Measurements from ENCODE around the gene ARFRP1. TPM values are rescaled to one million over a fixed set of nuclear protein-coding genes. Genes with fewer than 3 reads are reported as not detected.

Gene ARFRP1
- total and polyA plus RNA-seq, 2 of the 13 experiments (the other 11 are each of a cell fraction or from before 2014, with no cell fraction given), result 32.0 to 51.1 TPM

DNA sequence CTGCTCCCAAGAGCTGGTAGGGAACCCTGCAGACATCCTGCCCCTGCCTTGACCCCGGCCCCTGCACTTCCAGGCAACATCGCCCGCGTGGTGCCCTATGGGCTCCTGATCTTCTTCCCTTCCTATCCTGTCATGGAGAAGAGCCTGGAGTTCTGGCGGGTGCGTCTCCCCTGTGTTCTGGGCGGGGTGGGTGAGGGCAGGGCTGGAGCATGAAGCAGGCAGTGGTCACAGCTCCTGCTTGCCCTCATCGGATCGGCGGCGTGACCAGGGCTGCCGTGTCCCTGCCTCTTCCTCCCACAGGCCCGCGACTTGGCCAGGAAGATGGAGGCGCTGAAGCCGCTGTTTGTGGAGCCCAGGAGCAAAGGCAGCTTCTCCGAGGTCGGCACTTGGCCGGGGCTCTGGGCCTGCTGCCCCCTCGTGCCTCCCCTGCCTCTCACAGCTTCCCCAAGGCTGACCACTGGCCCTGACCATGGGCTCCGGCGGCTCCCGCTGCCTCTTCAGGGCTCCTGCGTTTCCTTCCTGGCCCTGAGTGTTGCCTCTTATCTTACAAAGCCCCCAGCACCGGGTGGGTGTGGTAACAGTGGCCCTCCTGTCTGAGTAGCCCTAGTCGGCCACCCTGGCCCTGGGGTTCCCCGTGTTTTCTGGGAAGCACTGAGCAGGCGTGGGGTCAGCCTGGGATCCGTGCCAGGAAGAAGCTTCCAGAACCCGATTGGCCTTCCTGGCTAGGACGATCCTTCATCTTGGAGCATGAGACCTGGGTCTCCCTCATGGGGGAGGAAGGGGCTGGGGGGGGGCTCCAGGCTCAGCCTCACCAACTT lies 19.3 kb downstream of the ARFRP1 start (continued):
- 0 out of 2 replicates have a peak, but pooled peaks have one; percentile 21 for TF ChIP-seq RBFOX2 (IDR thresholded peaks at IDR 0.05; ENCODE audit: low read depth, low read length)

DNA sequence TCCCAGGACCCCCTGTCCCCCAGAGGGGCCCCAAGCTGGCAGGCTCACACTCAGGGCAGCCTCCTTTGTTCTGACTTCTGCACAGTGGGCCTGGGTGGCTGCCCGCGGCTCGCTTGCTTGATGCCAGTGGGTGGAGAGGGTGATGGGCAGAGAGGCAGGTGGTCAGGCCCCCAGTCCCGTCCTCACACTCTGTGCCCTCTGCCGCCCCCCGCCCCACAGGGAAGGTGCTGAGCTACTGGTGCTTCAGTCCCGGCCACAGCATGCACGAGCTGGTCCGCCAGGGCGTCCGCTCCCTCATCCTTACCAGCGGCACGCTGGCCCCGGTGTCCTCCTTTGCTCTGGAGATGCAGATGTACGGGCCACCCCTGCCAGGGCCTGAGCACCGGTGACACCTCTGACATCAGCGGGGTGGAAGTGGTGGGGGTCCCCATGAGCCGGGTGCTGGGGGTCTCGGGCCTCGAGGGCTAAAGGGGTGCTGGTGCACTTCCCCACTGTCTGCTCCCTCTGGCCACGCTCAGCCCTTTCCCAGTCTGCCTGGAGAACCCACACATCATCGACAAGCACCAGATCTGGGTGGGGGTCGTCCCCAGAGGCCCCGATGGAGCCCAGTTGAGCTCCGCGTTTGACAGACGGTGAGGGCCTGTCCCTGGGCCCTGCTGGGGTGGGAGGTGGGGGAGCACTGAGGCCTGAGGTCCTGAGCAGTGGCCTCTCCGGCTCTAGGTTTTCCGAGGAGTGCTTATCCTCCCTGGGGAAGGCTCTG lies 20.2 kb downstream of the ARFRP1 start:
- H3K4me2 ChIP-seq (ENCODE audit: low read depth, low read length), result no peak overlapping the region
- FAIRE-seq (no peak), DNase-seq (ENCODE audit: low spot score) (no peak), ATAC-seq (no peak)
- H3K36me3 ChIP-seq (replicated peaks in 1 of 2; ENCODE audit: control insufficient read depth in 1 of 2, insufficient read depth in 2 of 2, low read length in 2 of 2), result no peaks in the 10 kb centered on the region
- TF ChIP-seq HNRNPLL (IDR thresholded peaks at IDR 0.05; ENCODE audit: low read depth, low read length, poor library complexity, severe bottlenecking) (peak; percentile 6), SMYD3 (CRISPR knock-in tag; IDR thresholded peaks at IDR 0.05) (no peak), AGO1 (IDR thresholded peaks at IDR 0.05; ENCODE audit: low read depth, low read length, poor library complexity, severe bottlenecking) (peak; percentile 89)
- intact Hi-C loops (cut with micrococcal nuclease; ENCODE audit: unreplicated experiment), result no loop called here
- H3K9ac ChIP-seq (ENCODE audit: insufficient read depth, low read depth, low read length), result no peak overlapping the region
- H3K4me1 ChIP-seq (ENCODE audit: insufficient read depth, low read length), result peaks cover 8% of the 10 kb centered on the region
- in situ Hi-C loops (cut with HindIII; ENCODE audit: extremely low pct_ligation_motif_present, low pct_unique_long_range_greater_than_20kb), result no loop called here
- no peak overlapping the region for H3K4me3 ChIP-seq (replicated peaks in 1 of 3; ENCODE audit: insufficient read depth in 1 of 3, low read depth in 2 of 3, low read length in 3 of 3)
- POLR2A ChIA-PET, result interaction anchor here (1.3 kb wide), 1 partner anchor 29 kb away, joined by 5 read pairs; the partner anchor contains the start of gene RTEL1
- H3K9me3 ChIP-seq (ENCODE audit: low read length), result no peaks in the 10 kb centered on the region
- WGBS (ENCODE audit: low lambda C conversion rate), result 92% methylated on average over 25 of the region's 29 CpGs
- H2AFZ ChIP-seq (ENCODE audit: low read length), result no peak overlapping the region
- CTCF ChIA-PET (ENCODE audit: low intra/inter-chr PET ratio, low total read pairs), result no interaction called here
- BruUV-seq (replicated peaks), result no TSS peak
- no peak overlapping the region for H3K27ac ChIP-seq (ENCODE audit: extremely low read length, insufficient read depth, low read length)
- no peaks in the 10 kb centered on the region for H3K27me3 ChIP-seq (ENCODE audit: control insufficient read depth in 1 of 2, insufficient read depth in 2 of 2, low read length in 2 of 2)
- H4K20me1 ChIP-seq (ENCODE audit: insufficient read depth, low read length), result no peaks in the 10 kb centered on the region; the same call in 1 of the 2 replicates
- no peaks in the 10 kb centered on the region for H3K79me2 ChIP-seq (ENCODE audit: insufficient read depth, low read length)
